ENCODE measurements around the gene PRDM16. TPM values are rescaled to one million over a fixed set of nuclear protein-coding genes. Genes with fewer than 3 reads are reported as not detected.

PRDM16 gene
- total RNA-seq, 1 experiment from 2014 or later = 0.04 TPM

DNA sequence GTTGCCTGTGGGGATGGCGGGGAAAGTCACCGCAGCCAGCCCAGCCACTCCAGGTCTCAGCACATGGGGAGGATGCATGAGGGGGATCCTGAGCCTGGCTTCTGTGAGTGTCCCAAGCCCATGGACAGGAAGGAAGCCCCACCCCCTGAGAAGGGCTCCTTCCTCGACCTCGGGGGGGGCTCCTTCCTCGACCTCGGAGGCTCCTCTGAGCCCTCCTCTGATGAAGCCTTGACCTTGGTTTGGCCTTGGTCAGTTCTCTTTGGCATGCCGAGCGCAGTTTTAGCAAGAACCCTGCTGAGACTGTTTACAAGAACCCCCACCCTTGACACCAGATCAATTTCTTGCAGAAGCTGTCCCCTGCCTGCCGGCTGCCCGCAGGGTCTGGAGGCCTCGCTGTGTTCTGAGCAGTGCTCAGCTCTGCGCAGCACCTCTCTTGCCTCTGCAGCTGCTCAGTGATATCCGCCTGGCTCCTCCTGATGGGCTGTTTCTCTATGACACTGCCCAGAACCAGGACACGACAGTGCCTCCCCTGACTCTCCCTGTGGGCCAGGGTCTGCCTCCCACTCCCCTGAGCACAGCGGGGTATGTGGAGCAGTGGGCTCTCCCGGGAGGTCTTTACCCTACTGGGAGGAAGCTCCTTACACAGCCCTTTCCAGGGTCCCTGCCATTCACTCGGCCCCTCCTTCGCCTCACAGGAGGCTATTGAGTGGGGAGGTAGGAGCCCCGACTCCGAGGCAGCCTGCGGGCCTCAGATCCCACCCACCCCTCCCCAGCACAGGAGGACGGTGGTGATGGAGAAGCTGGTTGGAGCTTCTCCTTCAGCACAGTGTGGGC is 32.3 kb upstream of the PRDM16 start:
- ATAC-seq (no peak), DNase-seq (no peak)
- Histone ChIP-seq H3K36me3 (ENCODE audit: low read depth, low read length) (no peaks in the 10 kb centered on the region), H2AFZ (ENCODE audit: low read length) (no peak overlapping the region), H3K27ac (ENCODE audit: low read length) (no peak overlapping the region), H3K4me2 (ENCODE audit: low read length) (no peak overlapping the region), H3K79me2 (ENCODE audit: low read length) (no peaks in the 10 kb centered on the region), H3K9me2 (replicated peaks; ENCODE audit: low read length) (no peaks in the 10 kb centered on the region), H3K27me3 (ENCODE audit: low read length) (peaks cover 99% of the 10 kb centered on the region), H3K9ac (ENCODE audit: low read length) (no peak overlapping the region), H3F3A (ENCODE audit: low read length, unreplicated experiment) (no peaks in the 10 kb centered on the region), H3K4me3 (ENCODE audit: low read length) (no peak overlapping the region), H4K20me1 (ENCODE audit: low read length) (no peaks in the 10 kb centered on the region), H3K4me1 (ENCODE audit: insufficient read depth, low read length) (no peaks in the 10 kb centered on the region), H3K9me3 (ENCODE audit: low read length) (no peaks in the 10 kb centered on the region)
- intact Hi-C loops (cut with micrococcal nuclease) = no loop called here
- BruUV-seq (replicated peaks) = no TSS peak
- ChIA-PET CTCF (interaction anchor here (0.6 kb wide), 1 partner anchor 12 kb away, joined by 4 read pairs; no protein-coding TSS in a partner anchor), POLR2A (ENCODE audit: unreplicated experiment) (no interaction called here)
- TF ChIP-seq EZH2phosphoT487 (IDR thresholded peaks at IDR 0.05; ENCODE audit: borderline replicate concordance, low read length) = no peak
- no peak for TF ChIP-seq EZH2 (IDR thresholded peaks at IDR 0.05; ENCODE audit: low read length, unreplicated experiment)
- TF ChIP-seq, protein P1, sequence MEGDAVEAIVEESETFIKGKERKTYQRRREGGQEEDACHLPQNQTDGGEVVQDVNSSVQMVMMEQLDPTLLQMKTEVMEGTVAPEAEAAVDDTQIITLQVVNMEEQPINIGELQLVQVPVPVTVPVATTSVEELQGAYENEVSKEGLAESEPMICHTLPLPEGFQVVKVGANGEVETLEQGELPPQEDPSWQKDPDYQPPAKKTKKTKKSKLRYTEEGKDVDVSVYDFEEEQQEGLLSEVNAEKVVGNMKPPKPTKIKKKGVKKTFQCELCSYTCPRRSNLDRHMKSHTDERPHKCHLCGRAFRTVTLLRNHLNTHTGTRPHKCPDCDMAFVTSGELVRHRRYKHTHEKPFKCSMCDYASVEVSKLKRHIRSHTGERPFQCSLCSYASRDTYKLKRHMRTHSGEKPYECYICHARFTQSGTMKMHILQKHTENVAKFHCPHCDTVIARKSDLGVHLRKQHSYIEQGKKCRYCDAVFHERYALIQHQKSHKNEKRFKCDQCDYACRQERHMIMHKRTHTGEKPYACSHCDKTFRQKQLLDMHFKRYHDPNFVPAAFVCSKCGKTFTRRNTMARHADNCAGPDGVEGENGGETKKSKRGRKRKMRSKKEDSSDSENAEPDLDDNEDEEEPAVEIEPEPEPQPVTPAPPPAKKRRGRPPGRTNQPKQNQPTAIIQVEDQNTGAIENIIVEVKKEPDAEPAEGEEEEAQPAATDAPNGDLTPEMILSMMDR (conservative IDR thresholded peaks at IDR 0.05; ENCODE audit: low read depth, low read length) = no peak

DNA sequence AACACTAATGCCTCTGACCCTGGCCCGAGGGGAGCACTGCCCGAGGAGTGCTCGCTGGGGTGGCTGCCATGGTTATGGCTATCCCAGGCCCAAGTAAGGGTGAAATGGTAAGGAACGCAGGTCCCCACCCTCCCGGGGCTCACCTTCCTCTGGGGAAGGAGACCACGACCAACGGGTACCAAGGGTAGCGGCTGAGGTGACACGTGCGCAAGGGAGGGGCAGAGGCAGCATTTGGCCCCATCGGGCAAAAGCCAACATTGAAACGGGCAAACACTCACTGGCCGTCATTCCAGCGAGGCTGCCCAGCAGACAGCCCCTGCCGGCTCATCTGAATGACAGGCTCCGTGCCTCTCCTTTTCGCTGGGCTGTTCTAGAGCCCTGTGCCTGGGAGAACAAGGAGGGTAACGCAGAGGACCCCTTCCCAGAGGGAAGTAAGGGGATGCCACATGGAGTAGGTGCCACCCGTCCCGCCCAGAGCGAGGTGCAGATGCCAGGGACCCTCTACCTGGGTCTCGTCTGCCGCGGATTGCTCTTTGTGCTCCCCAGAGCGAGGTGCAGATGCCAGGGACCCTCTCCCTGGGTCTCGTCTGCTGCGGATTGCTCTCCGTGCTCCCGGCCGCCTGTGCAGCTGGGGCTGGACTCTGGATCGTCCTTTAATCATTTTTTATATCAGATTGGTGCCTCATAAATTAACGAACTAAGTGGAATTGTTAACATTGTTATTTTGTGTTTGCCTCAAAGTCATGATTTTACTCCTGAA is 31.5 kb upstream of the PRDM16 start:
- Histone ChIP-seq H4K20me1 (ENCODE audit: low read length) (no peaks in the 10 kb centered on the region), H3K27ac (ENCODE audit: low read length) (no peak overlapping the region), H3K4me2 (ENCODE audit: low read length) (no peak overlapping the region), H3K4me3 (ENCODE audit: low read length) (no peak overlapping the region), H3K27me3 (ENCODE audit: low read length) (peaks cover 99% of the 10 kb centered on the region), H3K4me1 (ENCODE audit: insufficient read depth, low read length) (no peaks in the 10 kb centered on the region), H3K9me2 (replicated peaks; ENCODE audit: low read length) (no peaks in the 10 kb centered on the region), H3K79me2 (ENCODE audit: low read length) (no peaks in the 10 kb centered on the region), H2AFZ (ENCODE audit: low read length) (no peak overlapping the region), H3K36me3 (ENCODE audit: low read depth, low read length) (no peaks in the 10 kb centered on the region), H3F3A (ENCODE audit: low read length, unreplicated experiment) (no peaks in the 10 kb centered on the region), H3K9me3 (ENCODE audit: low read length) (no peaks in the 10 kb centered on the region), H3K9ac (ENCODE audit: low read length) (no peak overlapping the region)
- ATAC-seq = no peak
- POLR2A ChIA-PET (ENCODE audit: unreplicated experiment) = no interaction called here
- TF ChIP-seq, protein P1 (conservative IDR thresholded peaks at IDR 0.05; ENCODE audit: low read depth, low read length) = no peak
- peak; percentile 36 for TF ChIP-seq EZH2 (IDR thresholded peaks at IDR 0.05; ENCODE audit: low read length, unreplicated experiment)
- CTCF ChIA-PET = interaction anchor here (0.6 kb wide), 1 partner anchor 13 kb away, joined by 4 read pairs; no protein-coding TSS in a partner anchor
- no TSS peak for BruUV-seq (replicated peaks)
- intact Hi-C loops (cut with micrococcal nuclease) = no loop called here
- DNase-seq = no peak
